HUDEP-2 (cell line): ENCODE results near the gene PABPN1.
"Not testable (repeated sequence)": the region's sequence is repeated elsewhere in the genome, so short reads cannot be mapped to it uniquely, and the experiment has no call there.

Source experiments
- DNase-seq, 76 experiments: peaks; one replicate each; lab custom pipeline; 2025; ENCODE audit not compliant: unreplicated experiment in 76 of 76; lab: John Stamatoyannopoulos, UW

Gene PABPN1

DNA sequence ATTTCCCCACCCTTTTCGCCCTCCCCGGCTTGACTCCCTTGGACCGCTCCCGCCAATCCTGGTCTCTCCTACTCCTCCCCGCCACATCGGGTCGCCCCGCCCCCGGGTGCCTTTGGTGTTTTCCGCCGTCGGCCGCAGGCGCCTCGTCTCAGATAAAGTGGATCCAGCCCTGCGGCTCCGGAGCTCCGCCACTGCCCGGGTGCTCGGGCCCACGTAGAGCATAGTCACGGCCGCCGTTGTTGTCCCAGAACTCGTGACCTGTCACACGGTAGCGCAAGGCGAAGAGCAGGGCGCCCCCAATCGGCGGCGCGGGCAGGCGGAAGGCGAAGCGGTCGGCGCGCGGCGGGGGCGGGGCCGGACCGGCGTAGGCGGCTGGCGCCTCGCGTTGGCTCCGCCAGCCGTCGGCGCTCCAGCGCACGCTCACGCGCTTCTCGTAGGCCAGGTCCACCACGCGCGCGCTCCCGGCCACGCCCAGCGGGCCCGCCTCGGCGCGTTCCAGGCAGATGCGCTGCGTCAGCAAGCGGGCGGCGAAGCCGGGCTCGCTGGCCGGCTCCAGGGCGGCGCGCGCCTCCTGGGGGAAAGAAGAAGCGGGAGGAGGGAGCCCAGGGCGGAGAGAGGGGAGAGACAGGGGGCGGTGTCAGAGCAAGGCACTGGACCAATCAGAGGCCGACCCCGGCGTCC, 19.8 kb upstream of the PABPN1 start:
- peak in 75 of 76 experiments; percentile 76 to 99 (median 96) for DNase-seq

GRCh38 chr14:23301969-23302289, 19.3 kb upstream of the PABPN1 start:
- DNase-seq = peak in 13 of 76 experiments; percentile 49 to 95 (median 66)

GRCh38 chr14:23302290-23303225, 18.7 kb upstream of the PABPN1 start, which contains the start of gene PPP1R3E:
Gene PPP1R3E, minus strand, starts transcription at chr14:23302859. Its CDS starts 283 bp downstream, at chr14:23302576.
- DNase-seq = peak in 59 of 76 experiments; percentile 2 to 74 (median 55)

- peak in 63 of 76 experiments; percentile 14 to 80 (median 61) for DNase-seq
These were observed 14.7 kb upstream of the PABPN1 start, which contains the start of gene BCL2L2 for GRCh38 chr14:23306412-23307145. Gene BCL2L2, plus strand, starts transcription at chr14:23306833. Its CDS starts 935 bp downstream, at chr14:23307768.

DNA sequence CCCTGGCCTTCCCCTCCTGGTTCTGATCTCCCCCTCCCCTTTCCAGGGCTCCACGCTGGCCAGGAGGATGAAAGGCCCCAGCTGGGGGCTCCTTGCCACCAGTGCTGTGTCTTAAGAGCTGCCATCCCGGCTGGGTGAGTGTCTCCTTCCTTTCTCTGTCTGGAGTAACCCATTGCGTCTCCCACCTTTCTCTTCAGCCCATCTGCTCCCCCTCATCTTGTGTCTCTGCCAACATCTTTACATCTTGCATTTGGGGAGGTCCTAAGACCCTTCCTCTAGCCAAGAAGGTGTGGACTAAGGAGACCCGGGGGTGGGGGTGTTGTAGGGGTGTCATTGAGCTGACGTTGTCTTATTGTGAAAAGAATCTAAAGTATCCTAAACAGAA, 14.1 kb upstream of the PABPN1 start:
- no peak for DNase-seq

DNA sequence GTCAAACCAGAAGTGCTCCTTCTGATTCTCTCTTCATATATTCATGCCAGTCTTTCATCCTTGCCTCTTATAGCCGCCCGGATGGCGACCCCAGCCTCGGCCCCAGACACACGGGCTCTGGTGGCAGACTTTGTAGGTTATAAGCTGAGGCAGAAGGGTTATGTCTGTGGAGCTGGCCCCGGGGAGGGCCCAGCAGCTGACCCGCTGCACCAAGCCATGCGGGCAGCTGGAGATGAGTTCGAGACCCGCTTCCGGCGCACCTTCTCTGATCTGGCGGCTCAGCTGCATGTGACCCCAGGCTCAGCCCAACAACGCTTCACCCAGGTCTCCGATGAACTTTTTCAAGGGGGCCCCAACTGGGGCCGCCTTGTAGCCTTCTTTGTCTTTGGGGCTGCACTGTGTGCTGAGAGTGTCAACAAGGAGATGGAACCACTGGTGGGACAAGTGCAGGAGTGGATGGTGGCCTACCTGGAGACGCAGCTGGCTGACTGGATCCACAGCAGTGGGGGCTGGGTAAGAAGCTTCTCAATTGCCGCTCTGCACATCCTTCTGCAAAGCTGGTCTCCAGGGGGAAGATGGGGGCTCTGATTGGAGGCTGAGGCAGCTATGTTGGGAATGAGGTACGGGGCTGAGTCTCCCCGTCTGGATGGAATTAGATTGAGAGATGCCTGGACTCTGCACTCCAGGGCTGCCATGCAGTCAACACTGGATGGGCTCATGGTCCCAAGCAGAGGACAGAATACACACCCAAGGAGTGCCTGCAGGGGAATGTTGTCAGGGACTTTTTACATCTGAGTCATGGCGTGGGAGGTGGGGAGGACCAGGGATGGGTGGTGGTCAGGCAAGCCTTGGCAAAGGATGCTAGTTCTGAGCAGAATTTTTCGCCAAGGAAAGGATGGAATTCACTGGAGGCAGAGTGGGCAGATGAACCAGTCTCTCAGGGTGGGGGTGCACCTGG, 13.3 kb upstream of the PABPN1 start:
- DNase-seq = no peak

DNA sequence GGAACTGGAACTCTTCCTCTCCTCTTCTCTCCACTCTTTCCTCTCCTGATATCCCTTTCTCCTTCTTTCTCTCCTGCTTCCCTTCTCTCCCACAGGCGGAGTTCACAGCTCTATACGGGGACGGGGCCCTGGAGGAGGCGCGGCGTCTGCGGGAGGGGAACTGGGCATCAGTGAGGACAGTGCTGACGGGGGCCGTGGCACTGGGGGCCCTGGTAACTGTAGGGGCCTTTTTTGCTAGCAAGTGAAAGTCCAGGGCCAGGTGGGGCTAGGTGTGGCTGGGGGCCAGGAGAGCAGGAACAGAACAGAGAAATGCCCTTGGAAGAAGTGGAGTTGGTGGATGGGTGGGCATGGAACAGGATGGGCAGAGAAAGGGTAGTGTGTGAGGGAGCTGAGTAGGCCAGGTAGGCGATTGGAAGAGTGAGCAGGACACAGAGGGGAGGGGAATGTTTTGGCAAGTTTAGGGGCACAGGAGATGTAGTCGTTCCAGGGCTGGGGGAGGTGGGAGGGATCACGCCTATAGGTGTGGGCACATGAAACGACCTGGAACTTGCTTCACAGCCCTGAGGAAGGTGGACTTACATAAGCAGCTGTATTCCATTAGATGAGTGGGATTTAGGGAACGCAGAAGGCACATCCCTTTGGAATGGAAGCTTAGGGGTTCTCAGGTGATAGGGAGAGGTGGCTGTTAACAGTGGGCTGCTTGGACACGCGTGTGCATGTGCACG, 12.4 kb upstream of the PABPN1 start:
- no peak for DNase-seq

- no peak for DNase-seq
These were observed 10.7 kb upstream of the PABPN1 start for GRCh38 chr14:23310546-23310945.

- no peak for DNase-seq
These were observed 5.0 kb upstream of the PABPN1 start for GRCh38 chr14:23316300-23316699.

- DNase-seq = no peak
These were observed 1.3 kb upstream of the PABPN1 start for GRCh38 chr14:23319746-23320583.

- peak in 27 of 76 experiments; percentile 4 to 61 (median 26) for DNase-seq
These were observed 603 bp downstream of the PABPN1 start for GRCh38 chr14:23321572-23322547.

GRCh38 chr14:23322568-23323517, 1.6 kb downstream of the PABPN1 start:
- peak in 1 of 76 experiments; percentile 16 for DNase-seq

DNA sequence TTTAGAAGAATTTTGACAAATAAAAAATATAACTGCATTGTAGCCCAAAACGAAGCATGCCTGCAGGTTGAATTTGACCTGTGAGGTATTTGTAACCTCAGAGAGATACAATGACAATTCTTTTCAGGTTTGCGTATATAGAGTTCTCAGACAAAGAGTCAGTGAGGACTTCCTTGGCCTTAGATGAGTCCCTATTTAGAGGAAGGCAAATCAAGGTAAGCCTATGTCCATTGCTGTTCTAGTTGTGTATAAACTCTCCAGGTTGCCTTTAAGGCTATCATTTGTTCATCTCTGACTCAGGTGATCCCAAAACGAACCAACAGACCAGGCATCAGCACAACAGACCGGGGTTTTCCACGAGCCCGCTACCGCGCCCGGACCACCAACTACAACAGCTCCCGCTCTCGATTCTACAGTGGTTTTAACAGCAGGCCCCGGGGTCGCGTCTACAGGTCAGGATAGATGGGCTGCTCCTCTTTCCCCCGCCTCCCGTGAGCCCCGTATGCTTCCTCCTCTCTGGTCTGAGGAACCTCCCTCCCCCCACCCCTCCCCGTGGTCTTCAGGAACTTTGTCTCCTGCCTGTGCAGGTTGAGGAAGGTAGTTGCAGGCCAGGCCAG, 2.7 kb downstream of the PABPN1 start:
- no peak for DNase-seq

DNA sequence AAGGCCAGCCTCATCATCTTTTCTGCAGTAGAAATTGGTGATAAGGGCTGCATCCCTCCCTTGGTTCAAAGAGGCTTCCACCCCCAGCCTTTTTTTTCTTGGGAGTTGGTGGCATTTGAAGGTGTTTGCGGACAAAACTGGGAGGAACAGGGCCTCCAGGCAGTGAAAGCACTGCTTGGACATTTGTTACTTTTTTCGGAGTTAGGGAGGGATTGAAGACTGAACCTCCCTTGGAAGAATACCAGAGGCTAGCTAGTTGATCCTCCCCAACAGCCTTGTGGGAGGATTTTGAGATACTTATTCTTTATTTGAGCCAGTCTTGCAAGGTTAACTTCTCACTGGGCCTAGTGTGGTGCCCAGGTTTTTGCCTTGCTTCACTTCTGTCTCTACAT, 3.2 kb downstream of the PABPN1 start:
- no peak for DNase-seq

- DNase-seq = no peak
These were observed 3.7 kb downstream of the PABPN1 start for GRCh38 chr14:23324993-23325392.

DNA sequence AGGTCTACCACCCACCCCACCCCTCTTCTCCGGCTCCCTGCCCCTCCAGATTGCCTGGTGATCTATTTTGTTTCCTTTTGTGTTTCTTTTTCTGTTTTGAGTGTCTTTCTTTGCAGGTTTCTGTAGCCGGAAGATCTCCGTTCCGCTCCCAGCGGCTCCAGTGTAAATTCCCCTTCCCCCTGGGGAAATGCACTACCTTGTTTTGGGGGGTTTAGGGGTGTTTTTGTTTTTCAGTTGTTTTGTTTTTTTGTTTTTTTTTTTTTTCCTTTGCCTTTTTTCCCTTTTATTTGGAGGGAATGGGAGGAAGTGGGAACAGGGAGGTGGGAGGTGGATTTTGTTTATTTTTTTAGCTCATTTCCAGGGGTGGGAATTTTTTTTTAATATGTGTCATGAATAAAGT, 4.5 kb downstream of the PABPN1 start:
- not testable (repeated sequence) for DNase-seq
